Parathyroid adenoma (tissue), 2 donors: ENCODE measurements around the gene SLC4A7.
"Not testable (repeated sequence)": the region's sequence is repeated elsewhere in the genome, so short reads cannot be mapped to it uniquely, and the experiment has no call there.

Source experiments
- H2AFZ ChIP-seq: fragments of 300-600 bp; sonication (generic); one replicate; pipeline ENCODE4 v1.7.0; 2017; ENCODE audit warnings: antibody characterized with exemption, mild to moderate bottlenecking
- H3K27ac ChIP-seq: fragments of 300-600 bp; sonication (generic); one replicate; pipeline ENCODE4 v1.7.0; 2017
- H3K27me3 ChIP-seq: fragments of 300-600 bp; sonication (generic); one replicate; pipeline ENCODE4 v1.7.0; 2017; ENCODE audit warnings: low read length; ENCODE audit not compliant: control insufficient read depth, insufficient read depth
- H3K36me3 ChIP-seq: fragments of 300-600 bp; sonication (generic); one replicate; pipeline ENCODE4 v1.7.0; 2017; ENCODE audit warnings: low read length; ENCODE audit not compliant: control insufficient read depth, insufficient read depth
- H3K4me1 ChIP-seq: fragments of 300-600 bp; sonication (generic); one replicate; pipeline ENCODE4 v1.7.0; 2017; ENCODE audit warnings: control low read depth
- H3K4me2 ChIP-seq: fragments of 300-600 bp; sonication (generic); one replicate; pipeline ENCODE4 v1.7.0; 2017; ENCODE audit warnings: low read length
- H3K4me3 ChIP-seq: fragments of 300-600 bp; sonication (generic); one replicate; pipeline ENCODE4 v1.7.0; 2017; ENCODE audit warnings: low read depth, low read length
- H3K79me2 ChIP-seq: fragments of 300-600 bp; sonication (generic); one replicate; pipeline ENCODE4 v1.7.0; 2017; ENCODE audit warnings: control low read depth
- H3K9ac ChIP-seq: fragments of 300-600 bp; sonication (generic); one replicate; pipeline ENCODE4 v1.7.0; 2017; ENCODE audit warnings: mild to moderate bottlenecking
- H3K9me3 ChIP-seq: fragments of 300-600 bp; sonication (generic); one replicate; pipeline ENCODE4 v1.7.0; 2017; ENCODE audit warnings: low read length; ENCODE audit not compliant: control insufficient read depth
- TF ChIP-seq, protein P1 (sequence below): fragments of 300-600 bp; sonication (generic); IDR thresholded peaks from one replicate; pipeline ENCODE4 v1.7.0; 2017; ENCODE audit warnings: antibody characterized with exemption, mild to moderate bottlenecking
- donor health status: primary hyperparathyroidism.

SLC4A7 gene

GRCh38 chr3:27415202-27415601 lies 69.0 kb downstream of the SLC4A7 start:
- no peak overlapping the region for H2AFZ ChIP-seq
- H3K9me3 ChIP-seq, result no peaks in the 10 kb centered on the region
- no peak overlapping the region for H3K27ac ChIP-seq
- H3K9ac ChIP-seq, result no peak overlapping the region
- H3K4me1 ChIP-seq, result no peaks in the 10 kb centered on the region
- H3K4me2 ChIP-seq, result no peak overlapping the region
- no peaks in the 10 kb centered on the region for H3K79me2 ChIP-seq
- TF ChIP-seq, protein P1, sequence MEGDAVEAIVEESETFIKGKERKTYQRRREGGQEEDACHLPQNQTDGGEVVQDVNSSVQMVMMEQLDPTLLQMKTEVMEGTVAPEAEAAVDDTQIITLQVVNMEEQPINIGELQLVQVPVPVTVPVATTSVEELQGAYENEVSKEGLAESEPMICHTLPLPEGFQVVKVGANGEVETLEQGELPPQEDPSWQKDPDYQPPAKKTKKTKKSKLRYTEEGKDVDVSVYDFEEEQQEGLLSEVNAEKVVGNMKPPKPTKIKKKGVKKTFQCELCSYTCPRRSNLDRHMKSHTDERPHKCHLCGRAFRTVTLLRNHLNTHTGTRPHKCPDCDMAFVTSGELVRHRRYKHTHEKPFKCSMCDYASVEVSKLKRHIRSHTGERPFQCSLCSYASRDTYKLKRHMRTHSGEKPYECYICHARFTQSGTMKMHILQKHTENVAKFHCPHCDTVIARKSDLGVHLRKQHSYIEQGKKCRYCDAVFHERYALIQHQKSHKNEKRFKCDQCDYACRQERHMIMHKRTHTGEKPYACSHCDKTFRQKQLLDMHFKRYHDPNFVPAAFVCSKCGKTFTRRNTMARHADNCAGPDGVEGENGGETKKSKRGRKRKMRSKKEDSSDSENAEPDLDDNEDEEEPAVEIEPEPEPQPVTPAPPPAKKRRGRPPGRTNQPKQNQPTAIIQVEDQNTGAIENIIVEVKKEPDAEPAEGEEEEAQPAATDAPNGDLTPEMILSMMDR, result no peak
- no peaks in the 10 kb centered on the region for H3K36me3 ChIP-seq
- H3K27me3 ChIP-seq, result no peaks in the 10 kb centered on the region
- no peak overlapping the region for H3K4me3 ChIP-seq

DNA sequence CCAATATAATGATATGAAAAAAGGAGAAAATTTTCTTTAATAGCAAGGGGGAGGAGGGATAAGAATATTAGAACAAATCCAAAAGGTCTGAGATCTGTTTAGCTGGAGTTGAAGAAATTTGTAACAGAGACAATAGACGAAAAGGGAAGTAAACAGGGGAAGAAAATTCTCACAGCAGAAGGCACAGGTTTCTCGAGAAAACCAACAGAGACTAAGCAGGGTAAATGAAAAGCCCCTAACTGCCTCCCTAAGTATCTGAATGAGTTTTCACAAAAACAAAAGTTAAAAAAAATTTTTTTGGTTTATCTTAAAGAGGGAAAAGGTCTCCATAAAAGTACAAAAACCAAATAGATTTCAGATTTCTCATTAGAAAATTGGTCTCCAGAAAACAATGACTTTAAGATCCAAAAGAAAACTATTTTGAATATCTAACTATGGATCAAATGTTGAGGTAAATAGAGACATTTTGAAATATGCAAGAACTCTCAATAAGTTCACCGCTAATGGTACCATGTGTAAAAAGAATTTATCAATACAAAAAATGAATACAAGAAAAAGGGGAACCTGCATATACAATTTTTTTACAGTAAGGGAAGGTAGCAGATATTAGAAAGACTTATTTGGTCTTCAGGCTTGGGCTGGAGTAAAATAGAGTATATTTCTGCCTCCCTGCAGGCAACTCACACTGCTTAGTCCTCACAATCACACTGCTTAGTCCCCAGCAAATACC lies 91.1 kb downstream of the SLC4A7 start:
- Histone ChIP-seq H3K27me3 (no peaks in the 10 kb centered on the region), H3K9me3 (no peaks in the 10 kb centered on the region), H3K36me3 (no peaks in the 10 kb centered on the region), H3K4me3 (no peak overlapping the region), H3K4me2 (no peak overlapping the region), H2AFZ (no peak overlapping the region), H3K4me1 (no peaks in the 10 kb centered on the region), H3K9ac (no peak overlapping the region), H3K27ac (no peak overlapping the region), H3K79me2 (no peaks in the 10 kb centered on the region)
- TF ChIP-seq, protein P1, result no peak

DNA sequence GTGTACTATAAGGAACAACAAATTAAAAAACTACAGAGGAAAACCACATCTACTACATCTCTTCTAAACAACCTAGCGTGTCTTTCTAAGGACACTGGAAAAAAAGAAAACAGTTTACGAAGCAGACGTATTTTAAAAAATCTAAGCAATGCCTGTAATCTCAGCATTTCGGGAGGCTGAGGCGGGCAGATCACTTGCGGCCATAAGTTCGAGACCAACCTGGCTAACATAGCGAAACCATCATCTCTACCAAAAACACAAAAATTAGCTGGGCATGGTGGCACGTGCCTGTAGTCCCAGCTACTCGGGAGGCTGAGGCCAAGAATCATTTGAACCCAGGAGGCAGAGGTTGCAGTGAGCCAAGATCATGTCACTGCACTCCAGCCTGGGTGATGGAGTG lies 91.8 kb downstream of the SLC4A7 start:
- not testable (repeated sequence) for H3K36me3 ChIP-seq, H3K79me2 ChIP-seq, H3K4me1 ChIP-seq, H3K4me2 ChIP-seq, H3K9me3 ChIP-seq, H3K9ac ChIP-seq, H2AFZ ChIP-seq, H3K4me3 ChIP-seq, H3K27ac ChIP-seq, H3K27me3 ChIP-seq

GRCh38 chr3:27391796-27392195 lies 92.4 kb downstream of the SLC4A7 start:
- no peaks in the 10 kb centered on the region for H3K9me3 ChIP-seq
- TF ChIP-seq, protein P1, result no peak
- H2AFZ ChIP-seq, result no peak overlapping the region
- no peak overlapping the region for H3K27ac ChIP-seq
- no peak overlapping the region for H3K9ac ChIP-seq
- no peak overlapping the region for H3K4me2 ChIP-seq
- no peaks in the 10 kb centered on the region for H3K36me3 ChIP-seq
- H3K27me3 ChIP-seq, result no peaks in the 10 kb centered on the region
- no peaks in the 10 kb centered on the region for H3K4me1 ChIP-seq
- no peaks in the 10 kb centered on the region for H3K79me2 ChIP-seq
- H3K4me3 ChIP-seq, result no peak overlapping the region

DNA sequence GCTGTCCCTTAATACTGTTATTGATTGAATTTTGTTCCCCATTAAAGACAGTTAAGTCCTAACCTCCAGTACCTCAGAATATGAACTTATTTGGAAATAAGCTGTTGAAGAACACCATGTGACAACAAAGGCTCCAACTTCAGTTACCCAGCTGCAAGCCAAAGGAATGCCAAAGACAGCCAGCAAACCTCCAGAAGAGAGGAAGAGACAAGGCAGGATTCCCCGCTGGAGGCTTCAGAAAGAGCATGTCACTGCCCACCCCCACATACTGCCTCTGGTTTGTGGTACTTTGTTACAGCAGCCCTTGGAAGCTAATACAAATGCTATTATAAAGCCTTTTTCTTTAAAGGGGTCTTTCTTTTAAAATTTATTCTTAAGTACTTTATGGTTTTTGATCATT lies 96.6 kb downstream of the SLC4A7 start:
- no peak overlapping the region for H2AFZ ChIP-seq
- H3K36me3 ChIP-seq, result no peaks in the 10 kb centered on the region

More for the DNA sequence above, 96.6 kb downstream of the SLC4A7 start:
- Histone ChIP-seq H3K27ac (no peak overlapping the region), H3K9me3 (no peaks in the 10 kb centered on the region), H3K27me3 (no peaks in the 10 kb centered on the region), H3K79me2 (no peaks in the 10 kb centered on the region), H3K4me1 (no peaks in the 10 kb centered on the region), H3K9ac (no peak overlapping the region), H3K4me3 (no peak overlapping the region), H3K4me2 (no peak overlapping the region)
- TF ChIP-seq, protein P1, result no peak
